HepG2 (cell line): ENCODE data around the gene COBLL1. TPM values are rescaled to one million over a fixed set of nuclear protein-coding genes. Genes with fewer than 3 reads are reported as not detected.

ENCODE experiments used
- CREB1 ChIP-seq, 2 experiments: fragments of 450-650 bp in 1 of 2; IDR thresholded peaks; 2 replicates each; pipeline ENCODE4 v1.6.1; 2016 to 2017; ENCODE audit warnings: control low read depth in 1 of 2, mild to moderate bottlenecking in 1 of 2, missing compliant biosample characterization in 1 of 2, missing genetic modification characterization in 1 of 2
- DBP ChIP-seq: sonication (generic); formaldehyde crosslinking; IDR thresholded peaks from 2 replicates; pipeline ENCODE4 v1.4.0; 2020; ENCODE audit warnings: missing genetic modification reagents; ENCODE audit errors: not compliant biosample characterization
- ETV6 ChIP-seq: sonication (generic); formaldehyde crosslinking; conservative IDR thresholded peaks from 2 replicates; pipeline ENCODE4 v1.4.0; 2020; ENCODE audit warnings: missing genetic modification reagents
- GZF1 ChIP-seq: sonication (generic); formaldehyde crosslinking; IDR thresholded peaks from 2 replicates; pipeline ENCODE4 v1.5.1; 2020; ENCODE audit warnings: mild to moderate bottlenecking, missing genetic modification reagents
- HNRNPH1 ChIP-seq: fragments of 200-400 bp; formaldehyde crosslinking; optimal IDR thresholded peaks from 2 replicates; pipeline ENCODE3; 2017; ENCODE audit warnings: mild to moderate bottlenecking, low read depth, low read length
- MAX ChIP-seq: IDR thresholded peaks from 2 replicates; pipeline ENCODE4 v1.6.1; 2012; ENCODE audit warnings: inconsistent platforms
- MED8 ChIP-seq: sonication (generic); formaldehyde crosslinking; IDR thresholded peaks from 2 replicates; pipeline ENCODE4 v1.8.1; 2023; ENCODE audit warnings: mild to moderate bottlenecking, missing genetic modification reagents; ENCODE audit not compliant: insufficient replicate concordance
- POGZ ChIP-seq: sonication (generic); formaldehyde crosslinking; IDR thresholded peaks from 2 replicates; pipeline ENCODE4 v1.4.0; 2020; ENCODE audit warnings: mild to moderate bottlenecking, missing genetic modification reagents
- RXRA ChIP-seq: sonication (generic); formaldehyde crosslinking; IDR thresholded peaks from 2 replicates; pipeline ENCODE4 v1.5.1; 2020; ENCODE audit warnings: missing genetic modification reagents
- SP1 ChIP-seq, 2 experiments: fragments of 450-650 bp in 1 of 2; sonication (generic) in 1 of 2; formaldehyde crosslinking in 1 of 2; IDR thresholded peaks; 2 replicates each; pipeline versions ENCODE4 v1.4.0 to v1.6.1; 2016 to 2020; ENCODE audit warnings: missing genetic modification reagents in 1 of 2
- TCF7 ChIP-seq: sonication (generic); IDR thresholded peaks from 2 replicates; pipeline ENCODE4 v1.6.1; 2016; ENCODE audit warnings: antibody characterized with exemption, low read depth
- TERF1 ChIP-seq: sonication (generic); formaldehyde crosslinking; IDR thresholded peaks from 2 replicates; pipeline ENCODE4 v1.8.0; 2022; ENCODE audit warnings: mild to moderate bottlenecking, missing genetic modification reagents, moderate library complexity
- ZBTB49 ChIP-seq: sonication (generic); formaldehyde crosslinking; IDR thresholded peaks from 2 replicates; pipeline ENCODE4 v1.4.0; 2020; ENCODE audit warnings: missing genetic modification reagents, borderline replicate concordance
- ZKSCAN1 ChIP-seq: fragments of 150-350 bp; IDR thresholded peaks from 2 replicates; pipeline ENCODE4 v1.6.1; 2014; ENCODE audit warnings: low read length
- ZNF142 ChIP-seq: sonication (generic); formaldehyde crosslinking; IDR thresholded peaks from 2 replicates; pipeline ENCODE4 v1.4.0; 2020; ENCODE audit warnings: missing genetic modification reagents
- ZNF207 ChIP-seq: fragments of 450-650 bp; IDR thresholded peaks from 2 replicates; pipeline ENCODE4 v1.6.1; 2016; ENCODE audit warnings: antibody characterized with exemption, borderline replicate concordance
- ZNF800 ChIP-seq: sonication (generic); formaldehyde crosslinking; IDR thresholded peaks from 2 replicates; pipeline ENCODE4 v1.4.0; 2020; ENCODE audit warnings: missing genetic modification reagents
- polyA plus RNA-seq, 8 experiments: library from polyadenylated mRNA; depleted of rRNA in 3 of 8; stranded (reverse) in 7 of 8; unstranded in 1 of 8; fragments of >200 nt; fragmentation: Illumina TruSeq in 4 of 8; extraction: Trizol in 4 of 8; gene quantifications; 2 replicates each; pipeline versions ENCODE4 v1.2.1 to v1.2.3, GENCODE V29; 2011 to 2016; ENCODE audit warnings: low read depth in 4 of 8, missing spikeins in 1 of 8, mixed read lengths in 1 of 8; ENCODE audit not compliant: insufficient read depth in 1 of 8
- total RNA-seq, 5 experiments: library from RNA; depleted of rRNA; stranded (reverse); fragments of >200 nt; fragmentation: Illumina TruSeq; extraction: Trizol; gene quantifications; 2 replicates each; pipeline ENCODE4 v1.2.3, GENCODE V29; 2016; ENCODE audit warnings: low read depth in 1 of 5

The COBLL1 gene
- total and polyA plus RNA-seq, 2 of the 13 experiments (the other 11 are each of a cell fraction or from before 2014, with no cell fraction given): 32.6 to 86.8 TPM

GRCh38 chr2:164737612-164738081 is 104.0 kb downstream of the COBLL1 start (continued):
- 0 out of 2 replicates have a peak, but pooled peaks have one; percentile 39 for TF ChIP-seq ZNF142
- TF ChIP-seq HNRNPH1: no peak
- TF ChIP-seq SP1 (IDR thresholded peaks at IDR 0.05): no peak
- TF ChIP-seq SP1 (CRISPR knock-in tag; IDR thresholded peaks at IDR 0.05): no peak
- no peak for TF ChIP-seq ZNF207
- TF ChIP-seq ETV6 (CRISPR knock-in tag): no peak
- no peak for TF ChIP-seq DBP (CRISPR knock-in tag)
- TF ChIP-seq TCF7: no peak
- no peak for TF ChIP-seq ZKSCAN1
- TF ChIP-seq ZNF800 (CRISPR knock-in tag): 0 out of 2 replicates have a peak, but pooled peaks have one; percentile 49
- TF ChIP-seq MED8 (CRISPR knock-in tag): no peak
- no peak for TF ChIP-seq TERF1 (CRISPR knock-in tag)
- peak; percentile 69 for TF ChIP-seq MAX
- TF ChIP-seq ZBTB49 (CRISPR knock-in tag): peak; percentile 65; the same call in 1 of the 2 replicates
- no peak for TF ChIP-seq GZF1 (CRISPR knock-in tag)
- no peak for TF ChIP-seq RXRA (CRISPR knock-in tag)
- TF ChIP-seq POGZ (CRISPR knock-in tag): peak; percentile 75; the same call in 1 of the 2 replicates
- TF ChIP-seq CREB1 (IDR thresholded peaks at IDR 0.05): peak; percentile 79
- TF ChIP-seq CREB1 (CRISPR knock-in tag; IDR thresholded peaks at IDR 0.05): peak; percentile 53; the same call in 1 of the 2 replicates
